SK-MEL-5 (cell line): ENCODE data around the gene MAGEA11. TPM values are rescaled to one million over a fixed set of nuclear protein-coding genes. Genes with fewer than 3 reads are reported as not detected.
"Not testable (repeated sequence)": the region's sequence is repeated elsewhere in the genome, so short reads cannot be mapped to it uniquely, and the experiment has no call there.

Experiments used
- DNase-seq: peaks from one replicate; pipeline ENCODE4 v3.0.0-alpha.2; 2016; ENCODE audit warnings: low read depth, low spot score
- in situ Hi-C: cut with HindIII; loops from 2 replicates; pipeline ENCODE4 v1.10.0; 2016; ENCODE audit warnings: low sequenced_read_pairs, high pct_unique_total_duplicates, low pct_unique_long_range_greater_than_20kb
- total RNA-seq: library from RNA; depleted of rRNA; stranded (reverse); fragments of >200 nt; shearing (Covaris generic); gene quantifications from 2 replicates; pipeline ENCODE4 v1.2.3, GENCODE V29; 2014

The MAGEA11 gene
- total RNA-seq, 1 experiment from 2014 or later = 0.24 TPM

DNA sequence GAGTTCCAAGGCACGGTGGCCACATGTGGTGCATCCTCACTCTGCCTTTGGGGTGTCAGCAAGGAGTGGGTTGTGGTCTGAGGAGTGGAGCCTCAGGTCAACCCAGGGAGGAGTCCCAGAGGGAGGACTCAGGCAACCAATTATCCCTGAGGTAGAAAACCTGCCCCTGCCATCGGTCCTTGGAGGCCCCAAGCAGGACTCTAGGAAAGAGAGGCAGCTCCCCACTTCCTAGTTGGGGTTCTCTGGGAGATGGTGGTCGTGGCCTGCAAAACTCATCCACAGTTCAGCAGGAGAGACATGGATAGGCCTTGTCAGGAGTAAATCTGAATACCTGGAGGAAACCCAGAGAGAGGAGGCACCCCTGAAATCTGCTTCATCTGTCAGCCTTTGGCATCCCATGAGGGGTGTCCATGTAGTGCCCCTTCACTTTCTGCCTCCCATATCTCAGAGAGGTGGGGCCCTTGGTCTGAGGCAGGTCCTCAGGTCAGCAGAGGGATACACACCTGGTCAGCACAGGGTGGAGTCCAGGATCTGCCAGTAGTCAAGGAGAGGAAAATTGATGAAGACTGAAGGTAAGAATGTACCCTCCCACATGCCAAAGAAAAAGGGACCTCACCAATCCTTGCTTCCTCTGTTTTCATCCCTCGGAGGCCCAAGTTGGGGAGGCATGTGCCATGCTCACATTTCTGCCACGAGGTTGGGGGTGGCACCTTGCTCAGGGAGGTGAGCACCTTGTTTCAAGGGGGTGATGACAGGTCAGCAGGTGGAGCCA, 1.6 kb downstream of the MAGEA11 start:
- in situ Hi-C loops = no loop called here
- no peak for DNase-seq

DNA sequence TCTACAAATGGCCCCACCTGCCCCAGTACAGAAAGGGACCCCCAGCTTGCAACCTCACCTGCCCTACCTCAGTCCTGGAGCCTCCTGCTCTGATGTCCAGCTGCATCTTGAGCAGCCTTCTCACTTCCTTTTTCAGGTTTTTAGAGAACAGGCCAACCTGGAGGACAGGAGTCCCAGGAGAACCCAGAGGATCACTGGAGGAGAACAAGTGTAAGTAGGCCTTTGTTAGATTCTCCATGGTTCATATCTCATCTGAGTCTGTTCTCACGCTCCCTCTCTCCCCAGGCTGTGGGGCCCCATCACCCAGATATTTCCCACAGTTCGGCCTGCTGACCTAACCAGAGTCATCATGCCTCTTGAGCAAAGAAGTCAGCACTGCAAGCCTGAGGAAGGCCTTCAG, 3.6 kb downstream of the MAGEA11 start:
- no peak for DNase-seq
- in situ Hi-C loops = no loop called here

DNA sequence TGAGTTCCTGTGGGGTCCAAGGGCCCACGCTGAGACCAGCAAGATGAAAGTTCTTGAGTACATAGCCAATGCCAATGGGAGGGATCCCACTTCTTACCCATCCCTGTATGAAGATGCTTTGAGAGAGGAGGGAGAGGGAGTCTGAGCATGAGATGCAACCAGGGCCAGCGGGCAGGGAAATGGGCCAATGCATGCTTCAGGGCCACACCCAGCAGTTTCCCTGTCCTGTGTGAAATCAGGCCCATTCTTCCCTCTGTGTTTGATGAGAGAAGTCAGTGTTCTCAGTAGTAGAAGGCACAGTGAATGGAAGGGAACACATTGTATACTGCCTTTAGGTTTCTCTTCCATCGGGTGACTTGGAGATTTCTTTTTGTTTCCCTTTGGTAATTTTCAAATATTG, 4.8 kb downstream of the MAGEA11 start:
- in situ Hi-C loops = no loop called here

DNA sequence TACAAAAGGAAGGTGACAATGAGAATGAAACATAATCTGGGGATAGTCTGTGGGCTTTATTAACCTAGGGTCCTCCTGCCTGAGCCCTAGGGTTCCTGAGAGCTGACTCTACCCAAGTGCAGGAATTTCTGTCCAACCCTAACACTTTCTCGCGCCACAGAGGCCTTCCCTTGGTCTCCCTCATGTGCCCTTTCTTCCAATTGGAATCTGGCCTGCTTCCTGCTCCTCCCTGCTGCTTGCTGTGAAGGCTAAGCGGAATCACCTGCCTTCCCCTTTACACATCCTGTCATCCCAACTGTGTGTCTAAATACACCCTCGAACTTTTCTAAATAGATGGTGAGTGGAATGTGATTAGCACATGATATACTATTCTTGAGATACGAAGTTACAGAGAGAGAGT, 5.9 kb downstream of the MAGEA11 start:
- in situ Hi-C loops = no loop called here
- DNase-seq = no peak

More for the DNA sequence above, 4.8 kb downstream of the MAGEA11 start:
- no peak for DNase-seq

DNA sequence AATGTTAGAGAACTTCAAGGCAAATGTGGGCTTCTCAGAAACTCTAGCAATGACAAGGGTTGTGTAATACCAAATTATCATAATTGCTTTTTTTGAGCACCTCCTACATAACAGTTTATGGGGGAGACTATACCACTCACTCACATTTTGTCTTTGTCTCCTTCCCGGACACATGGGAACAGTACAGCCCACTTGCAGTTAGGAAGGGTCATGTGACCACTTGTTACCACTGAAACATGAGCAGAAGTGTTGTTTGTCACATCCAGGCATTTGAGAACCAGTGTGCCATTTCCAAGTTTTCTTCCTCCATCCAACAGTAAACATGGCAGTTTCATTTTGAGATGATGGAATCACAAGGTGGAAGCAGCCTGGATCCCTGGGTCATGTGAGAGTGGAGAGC, 6.9 kb downstream of the MAGEA11 start:
- in situ Hi-C loops = no loop called here
- DNase-seq = no peak

DNA sequence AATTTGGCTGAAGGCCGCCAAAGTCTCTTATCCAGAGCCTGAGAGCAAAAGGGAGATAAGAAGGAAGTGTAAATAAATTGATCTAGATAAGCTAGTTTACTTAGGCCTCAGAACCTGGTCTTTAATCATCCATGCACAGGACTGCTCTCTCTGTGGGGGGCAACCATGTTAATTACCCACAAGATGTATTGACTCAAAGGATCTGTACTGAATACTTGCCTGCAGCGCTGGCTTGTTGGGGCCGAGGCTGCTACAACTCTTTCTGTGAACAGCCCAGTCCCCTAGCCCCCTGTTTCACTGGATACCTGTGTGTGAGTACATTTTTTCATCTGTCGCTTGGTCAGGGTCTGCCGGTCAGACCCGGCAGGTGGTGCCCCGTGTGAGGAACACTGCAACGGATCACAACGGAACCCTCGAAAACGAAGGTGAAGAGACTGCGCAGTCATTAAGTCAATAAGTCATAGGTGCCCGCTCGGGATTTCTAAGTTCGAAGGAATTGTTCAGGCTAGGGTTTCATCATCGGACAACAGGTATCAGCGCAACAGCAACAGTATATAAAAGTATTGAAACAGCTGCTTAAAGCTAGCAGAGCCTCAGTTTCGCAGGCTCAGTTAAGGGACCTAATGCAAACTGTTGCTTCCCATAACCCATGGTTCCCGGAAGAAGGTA, 8.3 kb downstream of the MAGEA11 start:
- DNase-seq = no peak

DNA sequence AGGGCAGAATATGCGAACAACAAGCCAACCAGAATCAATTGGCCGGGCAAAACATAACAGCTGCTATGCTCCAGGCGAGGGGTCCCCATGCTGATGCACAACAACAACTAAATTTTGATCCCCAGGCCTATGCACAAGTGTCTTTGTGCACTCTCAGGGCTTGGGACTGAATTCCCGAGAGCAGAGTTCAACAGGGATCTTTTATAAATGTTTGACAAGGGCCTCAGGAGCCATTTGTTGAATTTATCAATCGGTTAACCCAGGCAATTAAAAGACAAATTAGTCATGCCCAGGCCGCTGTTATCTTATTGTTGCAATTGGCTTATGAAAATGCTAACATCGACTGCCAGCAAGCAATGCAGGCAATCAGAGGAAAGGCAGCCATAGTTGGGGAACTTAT, 9.4 kb downstream of the MAGEA11 start:
- in situ Hi-C loops, DNase-seq: not testable (repeated sequence)

More for the DNA sequence above, 8.3 kb downstream of the MAGEA11 start:
- in situ Hi-C loops = no loop called here

DNA sequence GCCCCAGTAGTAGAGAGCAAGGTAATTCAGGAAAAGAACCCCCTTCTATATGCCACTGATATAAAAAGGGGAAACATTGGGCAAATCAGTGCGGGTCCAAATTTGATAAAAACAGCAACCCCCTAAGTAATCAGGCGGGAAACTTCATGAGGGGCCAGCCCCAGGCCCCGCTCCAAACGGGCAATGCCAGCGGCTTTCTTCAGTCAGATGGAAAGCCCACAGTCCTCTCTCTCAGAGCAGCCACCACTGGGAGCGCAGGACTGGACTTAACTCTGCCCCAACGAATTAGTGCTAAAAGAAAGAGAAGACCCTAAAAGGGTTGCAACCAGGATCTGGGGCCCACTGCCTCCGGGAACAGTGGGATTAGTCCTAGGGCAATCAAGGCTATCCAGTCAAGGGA, 9.9 kb downstream of the MAGEA11 start:
- in situ Hi-C loops = no loop called here
- no peak for DNase-seq

DNA sequence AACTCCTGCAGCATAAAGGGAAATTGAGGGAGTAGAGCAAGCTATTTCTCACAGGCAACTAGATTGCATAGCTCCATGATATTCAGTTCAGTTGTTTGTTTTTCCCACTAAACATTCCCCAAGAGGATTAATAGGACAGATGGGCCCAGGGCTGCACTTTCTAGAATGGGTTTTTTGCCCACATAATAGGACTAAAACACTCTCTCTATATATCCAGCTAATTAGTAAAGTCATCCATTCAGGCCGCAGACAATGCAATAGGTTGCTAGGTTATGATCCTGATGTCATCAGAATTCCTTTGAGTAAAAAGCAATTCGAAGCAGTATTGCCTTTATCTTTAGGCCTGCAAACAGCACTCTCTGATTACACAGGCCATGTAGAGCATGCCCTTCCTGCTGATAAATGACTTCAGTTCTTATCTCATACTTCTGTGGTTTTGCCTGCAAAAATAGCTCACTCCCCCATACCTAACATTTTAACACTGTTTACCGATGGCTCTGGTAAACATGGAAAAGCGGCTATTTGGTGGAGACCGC, 11.8 kb downstream of the MAGEA11 start:
- in situ Hi-C loops, DNase-seq: not testable (repeated sequence)

DNA sequence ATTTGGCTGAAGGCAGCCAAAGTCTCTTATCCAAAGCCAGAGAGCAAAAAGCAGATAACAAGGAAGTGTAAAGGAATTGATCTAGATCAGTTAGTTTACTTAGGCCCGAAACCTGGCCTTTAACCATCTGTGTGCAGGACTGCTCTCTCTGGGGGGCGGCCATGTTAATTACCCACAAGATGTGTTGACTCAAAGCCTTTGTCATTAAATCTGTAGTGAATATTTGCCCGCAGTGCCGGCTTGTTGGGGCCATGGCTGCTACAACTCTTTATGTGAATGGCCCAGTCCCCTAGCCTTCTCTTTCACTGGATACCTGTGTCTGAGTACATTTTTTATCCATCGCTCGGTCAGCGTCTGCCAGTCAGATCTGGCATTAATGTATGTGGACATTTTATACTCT, 15.4 kb downstream of the MAGEA11 start:
- DNase-seq, in situ Hi-C loops: not testable (repeated sequence)

DNA sequence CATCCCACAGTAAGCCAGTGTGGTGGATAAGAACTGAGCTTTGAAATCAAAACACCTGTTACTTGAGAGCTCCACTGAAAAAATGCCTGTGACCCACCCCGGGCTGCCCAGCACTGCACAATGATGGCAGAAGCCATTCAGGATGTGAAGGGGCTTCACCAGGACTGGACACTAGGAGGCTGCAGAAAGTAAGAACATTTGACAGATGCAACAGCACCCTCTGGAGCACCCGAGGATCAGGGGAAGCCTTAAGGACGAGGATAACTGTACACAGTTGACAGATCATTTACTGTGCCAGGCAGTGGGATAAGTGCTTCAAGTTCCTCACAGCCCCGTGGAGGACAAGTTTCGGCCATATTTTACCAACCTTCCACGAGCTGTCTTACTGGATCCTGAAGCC, 30.4 kb downstream of the MAGEA11 start:
- DNase-seq, in situ Hi-C loops: not testable (repeated sequence)

DNA sequence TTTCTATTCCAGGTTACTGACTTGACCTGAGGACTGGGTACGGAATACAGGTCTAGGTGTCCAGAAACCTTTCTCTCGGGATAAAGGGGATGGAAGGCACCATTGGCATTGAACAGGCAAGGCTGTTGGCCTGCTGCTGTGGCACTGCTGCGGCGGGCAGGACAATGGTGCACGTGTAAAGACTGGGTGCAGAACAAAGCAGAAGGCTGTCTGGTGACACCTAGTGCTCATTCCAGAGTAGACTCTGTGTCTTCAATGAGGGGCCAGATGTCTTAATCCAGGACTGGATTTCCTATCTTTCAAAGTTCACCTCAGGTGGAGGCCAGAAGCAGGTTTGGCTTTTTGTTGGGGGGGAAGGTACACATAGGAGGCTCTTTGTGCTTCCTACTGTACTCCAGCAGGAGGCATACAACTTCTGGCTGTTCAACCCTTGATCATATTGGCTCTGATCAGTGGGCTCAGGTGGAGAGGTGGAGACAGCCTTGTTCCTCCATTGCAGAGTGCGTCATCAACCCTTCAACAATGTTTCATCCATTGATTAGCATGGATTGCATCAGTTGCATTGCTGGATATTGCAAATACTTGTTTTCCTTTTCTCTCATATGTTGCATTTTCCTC, 34.6 kb downstream of the MAGEA11 start:
- DNase-seq, in situ Hi-C loops: not testable (repeated sequence)

DNA sequence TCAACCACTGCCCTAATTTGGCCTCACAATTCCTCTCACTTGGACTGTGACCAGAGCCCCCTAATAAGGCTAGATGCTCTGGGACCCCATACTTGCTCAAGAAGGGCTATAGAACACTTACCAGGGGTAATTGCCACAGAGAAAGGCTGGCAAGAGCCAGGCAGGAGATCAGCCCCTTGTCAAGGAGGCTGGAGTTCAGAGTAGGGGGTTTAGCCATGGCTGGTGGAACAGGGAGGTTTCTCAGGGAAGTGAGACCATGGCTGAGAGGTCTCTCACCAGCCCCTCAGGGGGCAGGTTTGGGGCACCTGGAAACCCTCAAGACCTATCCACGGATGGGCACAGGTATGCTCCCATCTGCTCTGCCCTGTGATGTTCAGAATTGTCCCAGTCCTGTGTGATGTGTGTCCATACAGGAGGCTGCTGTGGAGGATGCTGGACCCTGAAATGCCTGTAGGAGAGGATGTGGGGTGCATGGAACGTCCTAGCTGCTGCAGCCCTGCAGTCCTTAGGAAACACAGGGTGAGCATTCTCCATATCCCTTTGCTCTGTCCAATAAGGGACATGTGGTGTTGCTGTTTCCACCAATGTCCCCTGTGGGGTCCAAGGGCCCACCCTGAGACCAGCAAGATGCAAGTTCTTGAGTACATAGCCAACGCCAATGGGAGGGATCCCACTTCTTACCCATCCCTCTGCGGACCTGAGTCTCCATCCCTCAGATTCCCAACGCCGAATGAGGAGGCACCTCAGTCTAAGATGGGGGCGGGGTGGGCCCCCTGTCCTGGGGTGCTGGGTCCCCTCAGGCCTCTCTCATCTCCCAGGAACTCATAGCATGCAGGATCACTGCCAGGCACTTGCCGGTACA, 45.6 kb downstream of the MAGEA11 start:
- in situ Hi-C loops = no loop called here
- no peak for DNase-seq

DNA sequence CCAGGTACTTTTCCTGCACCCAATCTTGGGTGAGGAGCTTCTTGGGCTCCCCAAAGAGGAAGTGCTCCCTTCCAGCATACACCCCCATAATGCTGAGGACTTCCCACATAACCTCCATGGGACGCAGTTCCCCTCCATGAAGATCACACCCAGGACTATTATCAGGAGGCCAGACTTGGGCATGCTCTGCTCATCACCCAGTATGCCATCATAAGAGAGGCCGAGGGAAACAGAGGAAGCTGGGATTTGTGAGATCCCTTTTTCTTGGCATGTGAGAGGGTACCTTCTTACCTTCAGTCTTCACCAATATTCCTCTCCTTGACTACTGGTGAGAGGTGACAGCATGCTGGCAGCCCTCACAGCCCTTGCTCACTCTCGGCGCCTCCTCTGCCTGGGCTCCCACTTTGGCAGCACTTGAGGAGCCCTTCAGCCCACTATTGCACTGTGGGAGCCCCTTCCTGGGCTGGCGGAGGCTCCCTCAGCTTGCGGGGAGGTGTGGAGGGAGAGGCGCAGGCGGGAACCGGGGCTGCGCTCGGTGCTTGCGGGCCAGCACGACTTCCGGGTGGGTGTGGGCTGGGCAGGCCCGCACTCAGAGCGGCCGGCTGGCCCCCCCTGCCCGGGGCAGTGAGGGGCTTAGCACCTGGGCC, 46.3 kb downstream of the MAGEA11 start:
- in situ Hi-C loops = no loop called here
- no peak for DNase-seq

DNA sequence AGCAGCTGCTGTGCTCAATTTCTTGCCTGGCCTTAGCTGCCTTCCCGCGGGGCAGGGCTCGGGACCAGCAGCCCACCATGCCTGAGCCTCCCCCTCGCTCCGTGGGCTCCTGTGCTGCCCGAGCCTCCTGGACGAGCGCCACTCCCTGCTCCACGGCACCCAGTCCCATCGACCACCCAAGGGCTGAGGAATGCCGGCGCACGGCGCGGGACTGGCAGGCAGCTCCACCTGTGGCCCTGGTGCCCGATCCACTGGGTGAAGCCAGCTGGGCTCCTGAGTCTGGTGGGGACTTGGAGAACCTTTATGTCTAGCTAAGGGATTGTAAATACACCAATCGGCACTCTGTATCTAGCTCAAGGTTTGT, 46.8 kb downstream of the MAGEA11 start:
- in situ Hi-C loops, DNase-seq: not testable (repeated sequence)

DNA sequence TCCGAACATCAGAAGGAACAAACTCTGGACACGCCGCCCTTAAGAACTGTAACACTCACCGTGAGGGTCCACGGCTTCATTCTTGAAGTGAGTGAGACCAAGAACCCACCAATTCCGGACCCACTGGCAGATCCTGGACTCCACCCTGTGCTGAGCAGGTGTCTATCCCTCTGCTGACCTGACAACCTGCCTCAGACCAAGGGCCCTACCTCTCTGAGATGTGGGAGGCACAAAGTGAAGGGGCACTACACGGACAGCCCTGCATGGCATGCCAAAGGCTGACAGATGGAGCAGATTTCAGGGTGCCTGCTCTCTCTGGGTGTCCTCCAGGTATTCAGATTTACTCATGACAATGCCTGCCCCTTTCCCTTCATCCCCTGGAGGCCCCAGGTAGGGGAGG, 48.0 kb downstream of the MAGEA11 start:
- in situ Hi-C loops = no loop called here
- no peak for DNase-seq

DNA sequence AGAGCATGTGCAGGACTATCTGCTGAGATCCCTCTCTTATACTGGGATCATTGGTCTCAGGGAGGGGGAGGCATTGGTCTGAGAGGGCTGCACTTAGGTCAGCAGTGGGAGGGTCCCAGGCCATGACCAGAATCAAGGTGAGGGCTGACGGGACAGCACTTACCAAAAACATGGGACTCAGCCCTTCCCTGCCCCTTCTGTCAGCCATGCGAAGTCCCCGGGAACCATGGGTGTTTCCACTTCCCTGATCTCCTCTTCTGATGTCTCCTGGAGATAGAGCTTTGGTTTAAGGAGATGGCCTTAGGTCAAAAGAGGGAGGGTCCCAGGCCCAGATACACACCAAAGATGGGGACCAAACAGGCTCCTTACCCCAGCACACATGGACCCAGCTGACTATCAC, 49.1 kb downstream of the MAGEA11 start:
- in situ Hi-C loops = no loop called here
- DNase-seq = no peak
